ENCODE data around the gene AP3S2.

GRCh38 chr15:89828281-89829145 is 65.3 kb downstream of the AP3S2 start:
- TF ChIP-seq CTCF (IDR thresholded peaks at IDR 0.05) (no peak), POLR2A (IDR thresholded peaks at IDR 0.05) (no peak)

Data from esophagus squamous epithelium (tissue), 4 donors.